K562 (cell line): Measurements from ENCODE around the gene TTLL11. TPM values are rescaled to one million over a fixed set of nuclear protein-coding genes. Genes with fewer than 3 reads are reported as not detected.

Experiments
- ATAC-seq: fragments of 200-7000 bp; cut with Tn5 transposase; 3 replicates; pipeline ENCODE4 v1.9.1; 2020; ENCODE audit warnings: moderate library complexity
- BruUV-seq: library from RNA; stranded (reverse); fragments of 400-500 nt; replicated peaks from 2 replicates; lab custom pipeline; 2021; lab: Mats Ljungman, UMichigan
- CTCF ChIA-PET: fragments of 300-600 bp; formaldehyde crosslinking; extraction: SDS; loops from one replicate; lab custom pipeline; 2021; ENCODE audit warnings: low intra/inter-chr PET ratio; lab: Yijun Ruan, JAX
- POLR2A ChIA-PET: fragments of 300-600, 350-650 bp; sonication (Branson Sonifier 250); formaldehyde crosslinking; extraction: SDS; loops from one replicate; lab custom pipeline; 2021; ENCODE audit warnings: antibody characterized with exemption, inconsistent platforms; lab: Yijun Ruan, JAX
- DNase-seq, 4 experiments: peaks; one replicate each; pipeline versions ENCODE4 v3.0.0 to v3.0.0-alpha.2; 2011 to 2018; ENCODE audit warnings: low spot score in 3 of 4, mixed read lengths in 3 of 4; ENCODE audit errors: extremely low read depth in 1 of 4
- FAIRE-seq: peaks from 2 replicates; lab custom pipeline; 2011; peaks lifted over from hg19 to GRCh38; lab: Jason Lieb, UNC
- H2AFZ ChIP-seq: 2 replicates; pipeline ENCODE4 v1.6.0; 2011; ENCODE audit warnings: low read depth, low read length, control low read depth, inconsistent platforms
- H3K27ac ChIP-seq: fragments of 200-600 bp; 3 replicates; pipeline ENCODE4 v1.8.0; 2011; ENCODE audit warnings: low read depth, mild to moderate bottlenecking, control low read depth, inconsistent platforms, low read length, moderate library complexity, mixed read lengths; ENCODE audit errors: extremely low read depth
- H3K27me3 ChIP-seq, 2 experiments: fragments of 300-600 bp in 1 of 2; 2 replicates in 1 of 2; 3 replicates in 1 of 2; pipeline versions ENCODE4 v1.6.0 to v1.8.0; 2011; ENCODE audit warnings: inconsistent platforms in 2 of 2, low read length in 2 of 2, mild to moderate bottlenecking in 1 of 2, mixed read lengths in 1 of 2, moderate library complexity in 1 of 2; ENCODE audit not compliant: control insufficient read depth in 2 of 2, insufficient read depth in 2 of 2
- H3K36me3 ChIP-seq: fragments of 300-600 bp; 3 replicates; pipeline ENCODE4 v1.8.0; 2011; ENCODE audit warnings: mild to moderate bottlenecking, low read length, inconsistent platforms; ENCODE audit not compliant: control insufficient read depth, insufficient read depth
- H3K4me1 ChIP-seq, 2 experiments: fragments of 200-600 bp in 1 of 2; replicated peaks in 1 of 2; 2 replicates in 1 of 2; 3 replicates in 1 of 2; pipeline versions ENCODE4 v1.5.1 to v1.8.0; 2011; ENCODE audit warnings: inconsistent platforms in 2 of 2, low read length in 2 of 2, mild to moderate bottlenecking in 1 of 2, mixed read lengths in 1 of 2, moderate library complexity in 1 of 2; ENCODE audit not compliant: control insufficient read depth in 2 of 2, insufficient read depth in 2 of 2
- H3K4me2 ChIP-seq: 2 replicates; pipeline ENCODE4 v1.6.1; 2011; ENCODE audit warnings: low read length, control low read depth, inconsistent platforms, mixed read lengths; ENCODE audit not compliant: insufficient read depth
- H3K4me3 ChIP-seq: fragments of 200-600 bp; sonication (generic), shearing (Covaris generic); 2 replicates; pipeline ENCODE4 v1.5.1; 2016; ENCODE audit warnings: control low read depth, inconsistent platforms
- H3K79me2 ChIP-seq: fragments of 200-600 bp; 3 replicates; pipeline ENCODE4 v1.8.0; 2011; ENCODE audit warnings: low read length, inconsistent platforms; ENCODE audit not compliant: control insufficient read depth, insufficient read depth
- H3K9ac ChIP-seq, 2 experiments: 2 replicates each; pipeline versions ENCODE4 v1.6.0 to v1.6.1; 2011; ENCODE audit warnings: low read depth in 2 of 2, low read length in 2 of 2, control low read depth in 1 of 2, inconsistent platforms in 1 of 2, mild to moderate bottlenecking in 1 of 2, mixed read lengths in 1 of 2; ENCODE audit not compliant: insufficient read depth in 1 of 2
- H3K9me1 ChIP-seq: one replicate; pipeline ENCODE4 v1.6.0; 2011; ENCODE audit warnings: inconsistent platforms, mild to moderate bottlenecking, low read length, moderate library complexity; ENCODE audit not compliant: control insufficient read depth, insufficient read depth
- H3K9me3 ChIP-seq: replicated peaks from 2 replicates; pipeline ENCODE4 v1.5.1; 2011; ENCODE audit warnings: low read depth, low read length, inconsistent platforms; ENCODE audit not compliant: control insufficient read depth, insufficient read depth
- H4K20me1 ChIP-seq: replicated peaks from 2 replicates; pipeline ENCODE4 v1.6.1; 2011; ENCODE audit warnings: low read length, inconsistent platforms, mixed read lengths; ENCODE audit not compliant: control insufficient read depth, insufficient read depth
- HLTF ChIP-seq: fragments of 450-650 bp; IDR thresholded peaks from 2 replicates; pipeline ENCODE4 v1.6.1; 2016
- WGBS: fragments of 100-300 bp; shearing (Covaris generic); methylation state at CpG from one replicate; pipeline ENCODE4 v1.1.6; 2016; ENCODE audit warnings: low coverage, mixed read lengths; ENCODE audit not compliant: insufficient coverage; ENCODE audit errors: missing lambda C conversion rate; 5-methylcytosine and 5-hydroxymethylcytosine counted together
- in situ Hi-C: fragments of 300-500 bp; cut with MboI; formaldehyde crosslinking; loops from 4 replicates; pipeline ENCODE4 v1.15.0; 2018; ENCODE audit warnings: inconsistent platforms, mixed read lengths
- intact Hi-C: fragments of 100-400 bp; cut with micrococcal nuclease; formaldehyde crosslinking; loops from 2 replicates; pipeline ENCODE4 v1.14.2; 2022
- polyA plus RNA-seq, 8 experiments: library from polyadenylated mRNA; depleted of rRNA in 4 of 8; stranded (reverse) in 5 of 8; unstranded in 3 of 8; fragments of >200 nt; fragmentation: Nextera tagmentation in 2 of 8; fragmentation: Illumina TruSeq in 1 of 8; extraction: Ambion mirVana in 2 of 8; extraction: Trizol in 1 of 8; gene quantifications; 2 replicates each; pipeline versions ENCODE4 v1.2.1 to v1.2.3, GENCODE V29; 2011 to 2014; ENCODE audit warnings: inconsistent platforms in 1 of 8, missing spikeins in 1 of 8
- total RNA-seq, 7 experiments: library from RNA; depleted of rRNA in 6 of 7; stranded (reverse); fragments of >200 nt in 6 of 7; fragmentation: Illumina TruSeq in 2 of 7; extraction: Trizol in 2 of 7; gene quantifications; 2 replicates each; pipeline versions ENCODE4 v1.2.1 to v1.2.3, GENCODE V29; 2011 to 2021; ENCODE audit warnings: low replicate concordance in 1 of 7
- TF ChIP-seq, protein P1 (sequence below), 2 experiments: fragments of 450-650 bp; IDR thresholded peaks; 2 replicates each; pipeline ENCODE4 v1.6.1; 2016; ENCODE audit warnings: mild to moderate bottlenecking in 2 of 2, borderline replicate concordance in 1 of 2, low read depth in 1 of 2, moderate library complexity in 1 of 2
- TF ChIP-seq, protein P2 (sequence below): fragments of 250-450 bp; sonication (Bioruptor Pico); IDR thresholded peaks from 2 replicates; pipeline ENCODE4 v1.5.1; 2021; ENCODE audit warnings: mild to moderate bottlenecking

Gene TTLL11
- total and polyA plus RNA-seq, 9 of the 15 experiments (the other 6 are each of a cell fraction or from before 2014, with no cell fraction given) = 0.83 to 4.4 (median 2.7) TPM

DNA sequence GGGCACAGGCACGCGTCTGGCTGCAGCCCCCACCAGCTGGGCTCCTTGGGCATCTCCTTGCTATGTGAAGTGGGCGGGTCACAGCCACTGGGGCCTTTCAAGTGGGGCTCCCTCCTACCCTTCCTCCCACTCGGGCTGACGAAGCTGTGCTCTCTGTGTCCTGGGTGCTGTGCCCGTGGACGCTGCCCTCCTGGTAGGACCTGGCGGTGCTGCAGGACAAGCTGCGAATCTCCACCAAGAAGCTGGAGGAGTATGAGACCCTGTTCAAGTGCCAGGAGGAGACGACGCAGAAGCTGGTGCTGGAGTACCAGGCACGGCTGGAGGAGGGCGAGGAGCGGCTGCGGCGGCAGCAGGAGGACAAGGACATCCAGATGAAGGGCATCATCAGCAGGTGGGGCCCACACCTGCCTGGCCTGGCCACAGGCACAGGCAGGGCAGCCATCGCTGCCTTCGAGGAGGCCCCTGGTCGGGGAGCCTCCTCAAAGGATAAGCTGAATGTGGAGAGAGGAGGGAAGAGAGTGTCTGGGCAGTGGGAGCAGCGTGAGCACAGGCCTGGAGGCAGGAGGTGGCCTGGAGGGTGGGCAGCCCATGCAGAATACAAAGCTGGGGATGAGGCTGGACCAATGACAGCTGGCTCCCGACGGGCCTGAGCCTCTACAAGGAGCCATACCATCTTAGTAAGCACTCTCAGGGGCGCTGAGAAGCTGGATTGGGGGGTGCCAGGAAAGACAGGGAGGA lies 316.9 kb downstream of the TTLL11 start:
- ATAC-seq (no peak), FAIRE-seq (no peak)

More for the DNA sequence above, 316.9 kb downstream of the TTLL11 start:
- Histone ChIP-seq H3K9me1 (no peaks in the 10 kb centered on the region), H3K79me2 (no peaks in the 10 kb centered on the region), H3K36me3 (no peaks in the 10 kb centered on the region), H3K9ac (no peak overlapping the region), H3K27me3 (peaks cover 29 to 75% of the 10 kb centered on the region in 2 experiments; a peak in 4 of 5 replicates), H3K27ac (no peak overlapping the region), H3K9me3 (no peaks in the 10 kb centered on the region), H3K4me3 (no peak overlapping the region), H3K4me2 (no peak overlapping the region), H4K20me1 (no peaks in the 10 kb centered on the region; the same call in 1 of the 2 replicates), H2AFZ (no peak overlapping the region), H3K4me1 (no peaks in the 10 kb centered on the region)
- BruUV-seq = no TSS peak
- DNase-seq = no peak
- CTCF ChIA-PET = no interaction called here
- in situ Hi-C loops (no loop called here), intact Hi-C loops (no loop called here)
- POLR2A ChIA-PET = interaction anchor here (0.6 to 1.0 kb wide), 2 partner anchors 50 to 191 kb away, joined by 3 read pairs; no protein-coding TSS in a partner anchor
- 0% methylated on average over 22 of the region's 23 CpGs for WGBS
- TF ChIP-seq, protein P1, sequence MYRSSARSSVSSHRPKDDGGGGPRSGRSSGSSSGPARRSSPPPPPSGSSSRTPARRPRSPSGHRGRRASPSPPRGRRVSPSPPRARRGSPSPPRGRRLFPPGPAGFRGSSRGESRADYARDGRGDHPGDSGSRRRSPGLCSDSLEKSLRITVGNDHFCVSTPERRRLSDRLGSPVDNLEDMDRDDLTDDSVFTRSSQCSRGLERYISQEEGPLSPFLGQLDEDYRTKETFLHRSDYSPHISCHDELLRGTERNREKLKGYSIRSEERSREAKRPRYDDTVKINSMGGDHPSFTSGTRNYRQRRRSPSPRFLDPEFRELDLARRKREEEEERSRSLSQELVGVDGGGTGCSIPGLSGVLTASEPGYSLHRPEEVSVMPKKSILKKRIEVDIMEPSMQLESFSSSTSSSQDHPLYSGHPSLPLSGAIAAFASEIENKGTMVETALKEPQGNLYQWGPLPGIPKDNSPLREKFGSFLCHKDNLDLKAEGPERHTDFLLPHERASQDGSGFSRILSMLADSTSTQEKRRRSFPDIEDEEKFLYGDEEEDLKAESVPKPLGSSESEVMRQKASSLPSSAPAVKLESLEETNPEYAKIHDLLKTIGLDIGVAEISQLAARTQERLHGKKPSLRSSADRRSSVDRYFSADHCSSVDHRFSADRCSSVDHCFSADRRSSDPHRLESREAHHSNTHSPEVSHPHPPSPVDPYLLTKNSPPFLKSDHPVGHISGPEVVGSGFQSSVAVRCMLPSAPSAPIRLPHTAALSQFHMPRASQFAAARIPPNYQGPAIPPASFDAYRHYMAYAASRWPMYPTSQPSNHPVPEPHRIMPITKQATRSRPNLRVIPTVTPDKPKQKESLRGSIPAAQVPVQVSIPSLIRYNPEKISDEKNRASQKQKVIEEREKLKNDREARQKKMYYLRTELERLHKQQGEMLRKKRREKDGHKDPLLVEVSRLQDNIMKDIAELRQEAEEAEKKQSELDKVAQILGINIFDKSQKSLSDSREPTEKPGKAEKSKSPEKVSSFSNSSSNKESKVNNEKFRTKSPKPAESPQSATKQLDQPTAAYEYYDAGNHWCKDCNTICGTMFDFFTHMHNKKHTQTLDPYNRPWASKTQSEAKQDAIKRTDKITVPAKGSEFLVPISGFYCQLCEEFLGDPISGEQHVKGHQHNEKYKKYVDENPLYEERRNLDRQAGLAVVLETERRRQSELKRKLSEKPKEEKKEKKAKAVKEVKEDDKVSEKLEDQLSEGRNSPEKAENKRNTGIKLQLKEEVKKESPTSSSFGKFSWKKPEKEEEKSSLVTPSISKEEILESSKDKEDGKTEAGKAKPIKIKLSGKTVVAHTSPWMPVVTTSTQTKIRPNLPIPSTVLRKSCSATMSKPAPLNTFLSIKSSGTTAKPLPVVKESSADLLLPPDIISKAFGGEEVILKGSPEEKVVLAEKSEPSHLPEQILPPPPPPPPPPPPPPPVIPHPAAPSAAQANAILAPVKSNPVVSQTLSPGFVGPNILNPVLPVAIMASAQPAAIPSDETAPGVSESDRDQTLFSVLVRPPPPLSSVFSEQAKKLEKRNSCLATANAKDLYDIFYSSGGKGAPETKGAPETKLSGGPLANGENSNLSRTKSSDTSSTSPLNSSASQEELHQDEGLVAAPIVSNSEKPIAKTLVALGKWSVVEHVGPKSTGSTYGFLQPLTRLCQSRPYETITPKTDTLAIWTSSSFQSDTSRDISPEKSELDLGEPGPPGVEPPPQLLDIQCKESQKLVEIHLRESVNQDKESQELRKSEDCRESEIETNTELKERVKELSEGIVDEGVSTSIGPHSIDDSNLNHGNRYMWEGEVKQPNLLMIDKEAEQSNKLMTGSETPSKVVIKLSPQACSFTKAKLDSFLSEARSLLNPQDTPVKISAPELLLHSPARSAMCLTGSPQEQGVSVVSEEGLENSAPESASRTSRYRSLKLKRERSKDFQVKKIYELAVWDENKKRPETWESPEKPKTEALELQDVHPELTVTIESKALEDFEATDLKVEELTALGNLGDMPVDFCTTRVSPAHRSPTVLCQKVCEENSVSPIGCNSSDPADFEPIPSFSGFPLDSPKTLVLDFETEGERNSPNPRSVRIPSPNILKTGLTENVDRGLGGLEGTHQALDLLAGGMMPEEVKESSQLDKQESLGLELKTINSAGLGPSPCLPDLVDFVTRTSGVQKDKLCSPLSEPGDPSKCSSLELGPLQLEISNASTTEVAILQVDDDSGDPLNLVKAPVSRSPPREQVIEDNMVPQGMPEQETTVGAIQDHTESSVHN (IDR thresholded peaks at IDR 0.05; ENCODE audit: borderline replicate concordance in 1 of 2, low read depth in 1 of 2) = no peak
- TF ChIP-seq, protein P2, sequence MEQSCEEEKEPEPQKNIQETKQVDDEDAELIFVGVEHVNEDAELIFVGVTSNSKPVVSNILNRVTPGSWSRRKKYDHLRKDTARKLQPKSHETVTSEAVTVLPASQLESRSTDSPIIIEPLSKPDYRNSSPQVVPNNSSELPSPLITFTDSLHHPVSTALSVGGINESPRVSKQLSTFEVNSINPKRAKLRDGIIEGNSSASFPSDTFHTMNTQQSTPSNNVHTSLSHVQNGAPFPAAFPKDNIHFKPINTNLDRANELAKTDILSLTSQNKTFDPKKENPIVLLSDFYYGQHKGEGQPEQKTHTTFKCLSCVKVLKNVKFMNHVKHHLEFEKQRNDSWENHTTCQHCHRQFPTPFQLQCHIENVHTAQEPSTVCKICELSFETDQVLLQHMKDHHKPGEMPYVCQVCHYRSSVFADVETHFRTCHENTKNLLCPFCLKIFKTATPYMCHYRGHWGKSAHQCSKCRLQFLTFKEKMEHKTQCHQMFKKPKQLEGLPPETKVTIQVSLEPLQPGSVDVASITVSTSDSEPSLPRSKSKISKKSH (CRISPR knock-in tag) = no peak
- TF ChIP-seq HLTF = no peak
